K562 (cell line): Measurements from ENCODE around the gene ARHGAP8. TPM values are rescaled to one million over a fixed set of nuclear protein-coding genes. Genes with fewer than 3 reads are reported as not detected.

Source experiments
- ATAC-seq: fragments of 200-7000 bp; cut with Tn5 transposase; 3 replicates; pipeline ENCODE4 v1.9.1; 2020; ENCODE audit warnings: moderate library complexity
- BruUV-seq: library from RNA; stranded (reverse); fragments of 400-500 nt; replicated peaks from 2 replicates; lab custom pipeline; 2021; lab: Mats Ljungman, UMichigan
- CTCF ChIA-PET: fragments of 300-600 bp; formaldehyde crosslinking; extraction: SDS; loops from one replicate; lab custom pipeline; 2021; ENCODE audit warnings: low intra/inter-chr PET ratio; lab: Yijun Ruan, JAX
- POLR2A ChIA-PET: fragments of 300-600, 350-650 bp; sonication (Branson Sonifier 250); formaldehyde crosslinking; extraction: SDS; loops from one replicate; lab custom pipeline; 2021; ENCODE audit warnings: antibody characterized with exemption, inconsistent platforms; lab: Yijun Ruan, JAX
- DNase-seq, 4 experiments: peaks; one replicate each; pipeline versions ENCODE4 v3.0.0 to v3.0.0-alpha.2; 2011 to 2018; ENCODE audit warnings: low spot score in 3 of 4, mixed read lengths in 3 of 4; ENCODE audit errors: extremely low read depth in 1 of 4
- FAIRE-seq: peaks from 2 replicates; lab custom pipeline; 2011; peaks lifted over from hg19 to GRCh38; lab: Jason Lieb, UNC
- H2AFZ ChIP-seq: 2 replicates; pipeline ENCODE4 v1.6.0; 2011; ENCODE audit warnings: low read depth, low read length, control low read depth, inconsistent platforms
- H3K27ac ChIP-seq: fragments of 200-600 bp; 3 replicates; pipeline ENCODE4 v1.8.0; 2011; ENCODE audit warnings: low read depth, mild to moderate bottlenecking, control low read depth, inconsistent platforms, low read length, moderate library complexity, mixed read lengths; ENCODE audit errors: extremely low read depth
- H3K27me3 ChIP-seq, 2 experiments: fragments of 300-600 bp in 1 of 2; 2 replicates in 1 of 2; 3 replicates in 1 of 2; pipeline versions ENCODE4 v1.6.0 to v1.8.0; 2011; ENCODE audit warnings: inconsistent platforms in 2 of 2, low read length in 2 of 2, mild to moderate bottlenecking in 1 of 2, mixed read lengths in 1 of 2, moderate library complexity in 1 of 2; ENCODE audit not compliant: control insufficient read depth in 2 of 2, insufficient read depth in 2 of 2
- H3K36me3 ChIP-seq: fragments of 300-600 bp; 3 replicates; pipeline ENCODE4 v1.8.0; 2011; ENCODE audit warnings: mild to moderate bottlenecking, low read length, inconsistent platforms; ENCODE audit not compliant: control insufficient read depth, insufficient read depth
- H3K4me1 ChIP-seq, 2 experiments: fragments of 200-600 bp in 1 of 2; replicated peaks in 1 of 2; 2 replicates in 1 of 2; 3 replicates in 1 of 2; pipeline versions ENCODE4 v1.5.1 to v1.8.0; 2011; ENCODE audit warnings: inconsistent platforms in 2 of 2, low read length in 2 of 2, mild to moderate bottlenecking in 1 of 2, mixed read lengths in 1 of 2, moderate library complexity in 1 of 2; ENCODE audit not compliant: control insufficient read depth in 2 of 2, insufficient read depth in 2 of 2
- H3K4me2 ChIP-seq: 2 replicates; pipeline ENCODE4 v1.6.1; 2011; ENCODE audit warnings: low read length, control low read depth, inconsistent platforms, mixed read lengths; ENCODE audit not compliant: insufficient read depth
- H3K4me3 ChIP-seq: fragments of 200-600 bp; sonication (generic), shearing (Covaris generic); 2 replicates; pipeline ENCODE4 v1.5.1; 2016; ENCODE audit warnings: control low read depth, inconsistent platforms
- H3K79me2 ChIP-seq: fragments of 200-600 bp; 3 replicates; pipeline ENCODE4 v1.8.0; 2011; ENCODE audit warnings: low read length, inconsistent platforms; ENCODE audit not compliant: control insufficient read depth, insufficient read depth
- H3K9ac ChIP-seq, 2 experiments: 2 replicates each; pipeline versions ENCODE4 v1.6.0 to v1.6.1; 2011; ENCODE audit warnings: low read depth in 2 of 2, low read length in 2 of 2, control low read depth in 1 of 2, inconsistent platforms in 1 of 2, mild to moderate bottlenecking in 1 of 2, mixed read lengths in 1 of 2; ENCODE audit not compliant: insufficient read depth in 1 of 2
- H3K9me1 ChIP-seq: one replicate; pipeline ENCODE4 v1.6.0; 2011; ENCODE audit warnings: inconsistent platforms, mild to moderate bottlenecking, low read length, moderate library complexity; ENCODE audit not compliant: control insufficient read depth, insufficient read depth
- H3K9me3 ChIP-seq: replicated peaks from 2 replicates; pipeline ENCODE4 v1.5.1; 2011; ENCODE audit warnings: low read depth, low read length, inconsistent platforms; ENCODE audit not compliant: control insufficient read depth, insufficient read depth
- H4K20me1 ChIP-seq: replicated peaks from 2 replicates; pipeline ENCODE4 v1.6.1; 2011; ENCODE audit warnings: low read length, inconsistent platforms, mixed read lengths; ENCODE audit not compliant: control insufficient read depth, insufficient read depth
- ARID4B ChIP-seq: sonication (generic); formaldehyde crosslinking; IDR thresholded peaks from 2 replicates; pipeline ENCODE4 v1.8.0; 2022; ENCODE audit warnings: mild to moderate bottlenecking, missing genetic modification reagents
- PREB ChIP-seq: sonication (generic); formaldehyde crosslinking; IDR thresholded peaks from 2 replicates; pipeline ENCODE4 v1.8.1; 2023; ENCODE audit warnings: mild to moderate bottlenecking, missing genetic modification reagents
- WGBS: fragments of 100-300 bp; shearing (Covaris generic); methylation state at CpG from one replicate; pipeline ENCODE4 v1.1.6; 2016; ENCODE audit warnings: low coverage, mixed read lengths; ENCODE audit not compliant: insufficient coverage; ENCODE audit errors: missing lambda C conversion rate; 5-methylcytosine and 5-hydroxymethylcytosine counted together
- in situ Hi-C: fragments of 300-500 bp; cut with MboI; formaldehyde crosslinking; loops from 4 replicates; pipeline ENCODE4 v1.15.0; 2018; ENCODE audit warnings: inconsistent platforms, mixed read lengths
- intact Hi-C: fragments of 100-400 bp; cut with micrococcal nuclease; formaldehyde crosslinking; loops from 2 replicates; pipeline ENCODE4 v1.14.2; 2022
- polyA plus RNA-seq, 8 experiments: library from polyadenylated mRNA; depleted of rRNA in 4 of 8; stranded (reverse) in 5 of 8; unstranded in 3 of 8; fragments of >200 nt; fragmentation: Nextera tagmentation in 2 of 8; fragmentation: Illumina TruSeq in 1 of 8; extraction: Ambion mirVana in 2 of 8; extraction: Trizol in 1 of 8; gene quantifications; 2 replicates each; pipeline versions ENCODE4 v1.2.1 to v1.2.3, GENCODE V29; 2011 to 2014; ENCODE audit warnings: inconsistent platforms in 1 of 8, missing spikeins in 1 of 8
- total RNA-seq, 7 experiments: library from RNA; depleted of rRNA in 6 of 7; stranded (reverse); fragments of >200 nt in 6 of 7; fragmentation: Illumina TruSeq in 2 of 7; extraction: Trizol in 2 of 7; gene quantifications; 2 replicates each; pipeline versions ENCODE4 v1.2.1 to v1.2.3, GENCODE V29; 2011 to 2021; ENCODE audit warnings: low replicate concordance in 1 of 7

ARHGAP8 gene
- total and polyA plus RNA-seq, 9 of the 15 experiments (the other 6 are each of a cell fraction or from before 2014, with no cell fraction given) = 0.15 to 2.2 (median 0.62) TPM

- intact Hi-C loops = no loop called here
- peaks cover 5 to 60% of the 10 kb centered on the region in 2 experiments; a peak in 3 of 5 replicates for H3K4me1 ChIP-seq
- no peak for FAIRE-seq
These were observed 45.2 kb upstream of the ARHGAP8 start for GRCh38 chr22:44707178-44707577.

More at GRCh38 chr22:44707178-44707577, 45.2 kb upstream of the ARHGAP8 start:
- H3K79me2 ChIP-seq = peaks cover 16% of the 10 kb centered on the region; the same call in 2 of the 3 replicates
- DNase-seq (no peak), ATAC-seq (no peak)
- POLR2A ChIA-PET = no interaction called here
- no peak overlapping the region for H3K4me2 ChIP-seq
- in situ Hi-C loops = no loop called here
- H3K9me3 ChIP-seq = no peaks in the 10 kb centered on the region
- CTCF ChIA-PET = no interaction called here
- no peaks in the 10 kb centered on the region for H3K9me1 ChIP-seq
- H3K27me3 ChIP-seq = no peaks in the 10 kb centered on the region
- no peak for TF ChIP-seq ARID4B (CRISPR knock-in tag)
- no peak for TF ChIP-seq PREB
- H2AFZ ChIP-seq = no peak overlapping the region
- H3K27ac ChIP-seq = no peak overlapping the region
- 95% methylated on average over 4 of the region's 10 CpGs for WGBS
- no TSS peak for BruUV-seq
- H3K36me3 ChIP-seq = no peaks in the 10 kb centered on the region
- no peak overlapping the region for H3K4me3 ChIP-seq
- H4K20me1 ChIP-seq = peaks cover 9% of the 10 kb centered on the region; the same call in 1 of the 2 replicates
- H3K9ac ChIP-seq = no peak overlapping the region
